Measurements from ENCODE around the gene RBPJ.
A peak's percentile ranks its signal among the peaks of the same experiment; 100 is the strongest.

RBPJ gene

GRCh38 chr4:26386386-26386785, 65.6 kb downstream of the RBPJ start:
- Histone ChIP-seq H3K4me1 (ENCODE audit: control insufficient read depth, insufficient read depth, low read depth, low read length) (no peaks in the 10 kb centered on the region), H2BK12ac (ENCODE audit: low read length in 2 of 2) (no peak overlapping the region), H2AFZ (ENCODE audit: low read depth, low read length) (no peak overlapping the region), H2BK5ac (ENCODE audit: low read depth, low read length, poor library complexity, severe bottlenecking) (no peak overlapping the region), H3K4me2 (ENCODE audit: low read length, poor library complexity, severe bottlenecking) (no peak overlapping the region), H3K9ac (ENCODE audit: low read length) (peak overlapping the region; percentile 6), H4K91ac (ENCODE audit: low read length) (no peak overlapping the region), H3K14ac (ENCODE audit: low read length in 2 of 2) (no peak overlapping the region), H3K4me3 (ENCODE audit: insufficient read depth in 1 of 2, low read depth in 1 of 2, low read length in 2 of 2) (no peak overlapping the region), H2BK15ac (ENCODE audit: low read depth, poor library complexity, severe bottlenecking) (no peak overlapping the region), H3K79me1 (replicated peaks; ENCODE audit: low read length, poor library complexity, severe bottlenecking) (peaks cover 8% of the 10 kb centered on the region), H3K18ac (ENCODE audit: low read depth in 1 of 2, low read length in 2 of 2) (no peak overlapping the region), H3K27ac (ENCODE audit: low read length, poor library complexity, severe bottlenecking) (no peak overlapping the region), H3K36me3 (ENCODE audit: control insufficient read depth in 1 of 2, insufficient read depth in 2 of 2, low read depth in 1 of 2, low read length in 2 of 2) (peaks cover 4 to 84% of the 10 kb centered on the region in 2 experiments), H2AK5ac (ENCODE audit: low read length, severe bottlenecking) (no peak overlapping the region), H4K8ac (ENCODE audit: low read length) (no peak overlapping the region), H3K23ac (ENCODE audit: low read length in 2 of 2) (no peak overlapping the region), H3K9me3 (ENCODE audit: control insufficient read depth, low read length) (no peaks in the 10 kb centered on the region), H3K27me3 (ENCODE audit: control insufficient read depth in 1 of 2, insufficient read depth in 1 of 2, low read length in 2 of 2) (no peaks in the 10 kb centered on the region), H3K4ac (ENCODE audit: low read depth in 1 of 2, low read length in 2 of 2) (no peak overlapping the region), H2BK120ac (ENCODE audit: low read depth, low read length) (no peak overlapping the region)
- DNase-seq, result no peak
- 100% methylated on average over 1 of the region's 2 CpGs for WGBS

DNA sequence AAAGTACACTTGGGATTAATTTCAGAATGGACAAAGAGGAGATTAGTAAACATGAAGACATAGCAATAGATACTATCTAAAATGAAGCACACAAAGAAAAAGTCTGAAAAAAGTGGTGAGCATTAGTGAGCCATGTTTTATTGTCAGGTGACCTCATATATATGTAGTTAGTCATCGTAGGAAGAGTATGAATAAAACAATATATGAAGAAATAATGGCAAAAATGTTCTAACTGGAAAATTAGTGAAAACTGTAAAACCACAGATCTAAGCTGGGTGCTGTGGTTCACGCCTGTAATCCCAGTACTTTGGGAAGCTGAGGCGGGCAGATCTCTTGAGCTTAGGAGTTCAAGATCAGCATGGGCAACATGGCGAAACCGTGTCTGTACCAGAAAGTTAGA, 67.9 kb downstream of the RBPJ start:
- Histone ChIP-seq H2BK15ac (ENCODE audit: low read depth, poor library complexity, severe bottlenecking) (no peak overlapping the region), H2BK120ac (ENCODE audit: low read depth, low read length) (no peak overlapping the region), H3K4me1 (ENCODE audit: control insufficient read depth, insufficient read depth, low read depth, low read length) (no peaks in the 10 kb centered on the region), H2AK5ac (ENCODE audit: low read length, severe bottlenecking) (no peak overlapping the region), H3K9ac (ENCODE audit: low read length) (no peak overlapping the region), H3K23ac (ENCODE audit: low read length in 2 of 2) (no peak overlapping the region), H3K79me1 (replicated peaks; ENCODE audit: low read length, poor library complexity, severe bottlenecking) (peaks cover 11% of the 10 kb centered on the region), H3K27ac (ENCODE audit: low read length, poor library complexity, severe bottlenecking) (no peak overlapping the region), H2BK12ac (ENCODE audit: low read length in 2 of 2) (no peak overlapping the region), H3K4me3 (ENCODE audit: insufficient read depth in 1 of 2, low read depth in 1 of 2, low read length in 2 of 2) (no peak overlapping the region), H4K8ac (ENCODE audit: low read length) (no peak overlapping the region), H3K4me2 (ENCODE audit: low read length, poor library complexity, severe bottlenecking) (no peak overlapping the region), H3K14ac (ENCODE audit: low read length in 2 of 2) (no peak overlapping the region), H3K36me3 (ENCODE audit: control insufficient read depth in 1 of 2, insufficient read depth in 2 of 2, low read depth in 1 of 2, low read length in 2 of 2) (peaks cover 6 to 93% of the 10 kb centered on the region in 2 experiments), H3K9me3 (ENCODE audit: control insufficient read depth, low read length) (no peaks in the 10 kb centered on the region), H3K27me3 (ENCODE audit: control insufficient read depth in 1 of 2, insufficient read depth in 1 of 2, low read length in 2 of 2) (no peaks in the 10 kb centered on the region), H4K91ac (ENCODE audit: low read length) (no peak overlapping the region), H3K18ac (ENCODE audit: low read depth in 1 of 2, low read length in 2 of 2) (no peak overlapping the region), H2BK5ac (ENCODE audit: low read depth, low read length, poor library complexity, severe bottlenecking) (no peak overlapping the region), H3K4ac (ENCODE audit: low read depth in 1 of 2, low read length in 2 of 2) (no peak overlapping the region), H2AFZ (ENCODE audit: low read depth, low read length) (no peak overlapping the region)
- no peak for DNase-seq
- WGBS, result over 99% methylated on average over 5 of the region's 5 CpGs

DNA sequence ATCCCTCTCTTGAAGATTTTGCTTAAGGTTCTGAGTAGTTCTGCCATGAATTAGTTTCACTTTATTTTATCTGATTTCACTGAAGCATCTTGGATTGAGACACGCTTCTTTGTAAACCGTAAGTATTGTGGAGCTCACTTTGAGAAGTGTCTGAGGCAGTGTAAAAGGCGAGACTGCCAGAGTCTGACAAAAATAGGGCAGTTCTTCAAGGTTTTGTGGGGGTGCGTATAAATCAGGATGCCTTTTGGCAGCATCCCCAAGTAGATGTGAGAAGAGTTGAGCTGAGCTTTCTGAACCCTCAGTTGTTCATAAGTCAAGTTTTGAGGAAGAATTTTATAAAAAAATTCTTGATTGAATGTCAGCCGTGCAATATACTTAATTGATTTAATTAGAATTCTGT, 76.3 kb downstream of the RBPJ start:
- WGBS, result 99% methylated on average over 4 of the region's 5 CpGs
- H2BK15ac ChIP-seq (ENCODE audit: low read depth, poor library complexity, severe bottlenecking), result no peak overlapping the region

DNA sequence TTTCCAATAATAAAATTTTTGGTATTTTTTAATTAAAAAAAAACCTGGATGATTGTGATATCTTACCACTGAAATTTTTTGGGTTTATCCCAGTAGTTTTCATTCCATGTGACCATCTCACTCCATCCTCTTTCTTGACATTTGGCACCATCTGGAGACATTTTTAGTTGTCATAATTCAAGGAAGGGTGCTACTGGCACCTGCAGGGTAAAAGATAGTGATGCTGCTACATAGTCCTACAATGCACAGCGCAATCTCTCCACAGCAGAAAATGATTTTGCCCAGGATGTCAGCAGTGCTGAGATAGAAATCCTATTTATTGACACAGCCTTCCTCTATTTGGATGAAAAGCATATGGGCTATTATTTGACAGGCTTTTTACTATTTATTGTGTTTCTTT, 79.3 kb downstream of the RBPJ start:
- no peak overlapping the region for H2BK120ac ChIP-seq (ENCODE audit: low read depth, low read length)
- 100% methylated on average over 1 of the region's 1 CpG for WGBS
- H3K23ac ChIP-seq (ENCODE audit: low read length in 2 of 2), result no peak overlapping the region
- peaks cover 0 to 91% of the 10 kb centered on the region in 2 experiments for H3K36me3 ChIP-seq (ENCODE audit: control insufficient read depth in 1 of 2, insufficient read depth in 2 of 2, low read depth in 1 of 2, low read length in 2 of 2)
- DNase-seq, result no peak
- H3K9ac ChIP-seq (ENCODE audit: low read length), result no peak overlapping the region
- peaks cover 3% of the 10 kb centered on the region for H3K9me3 ChIP-seq (ENCODE audit: control insufficient read depth, low read length)
- H3K27me3 ChIP-seq (ENCODE audit: control insufficient read depth in 1 of 2, insufficient read depth in 1 of 2, low read length in 2 of 2), result no peaks in the 10 kb centered on the region
- H2BK12ac ChIP-seq (ENCODE audit: low read length in 2 of 2), result no peak overlapping the region
- peaks cover 17% of the 10 kb centered on the region for H3K79me1 ChIP-seq (replicated peaks; ENCODE audit: low read length, poor library complexity, severe bottlenecking)
- H2AK5ac ChIP-seq (ENCODE audit: low read length, severe bottlenecking), result no peak overlapping the region
- H2AFZ ChIP-seq (ENCODE audit: low read depth, low read length), result no peak overlapping the region
- no peak overlapping the region for H3K4me2 ChIP-seq (ENCODE audit: low read length, poor library complexity, severe bottlenecking)
- H3K27ac ChIP-seq (ENCODE audit: low read length, poor library complexity, severe bottlenecking), result no peak overlapping the region
- H2BK5ac ChIP-seq (ENCODE audit: low read depth, low read length, poor library complexity, severe bottlenecking), result no peak overlapping the region
- no peak overlapping the region for H3K4me3 ChIP-seq (ENCODE audit: insufficient read depth in 1 of 2, low read depth in 1 of 2, low read length in 2 of 2)
- H2BK15ac ChIP-seq (ENCODE audit: low read depth, poor library complexity, severe bottlenecking), result no peak overlapping the region
- no peak overlapping the region for H4K8ac ChIP-seq (ENCODE audit: low read length)
- no peak overlapping the region for H3K18ac ChIP-seq (ENCODE audit: low read depth in 1 of 2, low read length in 2 of 2)
- no peaks in the 10 kb centered on the region for H3K4me1 ChIP-seq (ENCODE audit: control insufficient read depth, insufficient read depth, low read depth, low read length)
- no peak overlapping the region for H4K91ac ChIP-seq (ENCODE audit: low read length)
- no peak overlapping the region for H3K4ac ChIP-seq (ENCODE audit: low read depth in 1 of 2, low read length in 2 of 2)
- H3K14ac ChIP-seq (ENCODE audit: low read length in 2 of 2), result no peak overlapping the region

More for the DNA sequence above, 76.3 kb downstream of the RBPJ start:
- Histone ChIP-seq H2AFZ (ENCODE audit: low read depth, low read length) (no peak overlapping the region), H3K36me3 (ENCODE audit: control insufficient read depth in 1 of 2, insufficient read depth in 2 of 2, low read depth in 1 of 2, low read length in 2 of 2) (peaks cover 2 to 91% of the 10 kb centered on the region in 2 experiments), H3K4me1 (ENCODE audit: control insufficient read depth, insufficient read depth, low read depth, low read length) (no peaks in the 10 kb centered on the region), H2AK5ac (ENCODE audit: low read length, severe bottlenecking) (no peak overlapping the region), H3K4ac (ENCODE audit: low read depth in 1 of 2, low read length in 2 of 2) (no peak overlapping the region), H3K14ac (ENCODE audit: low read length in 2 of 2) (no peak overlapping the region), H3K23ac (ENCODE audit: low read length in 2 of 2) (no peak overlapping the region), H3K9ac (ENCODE audit: low read length) (peak overlapping the region; percentile 36), H2BK120ac (ENCODE audit: low read depth, low read length) (no peak overlapping the region), H3K27me3 (ENCODE audit: control insufficient read depth in 1 of 2, insufficient read depth in 1 of 2, low read length in 2 of 2) (no peaks in the 10 kb centered on the region), H3K79me1 (replicated peaks; ENCODE audit: low read length, poor library complexity, severe bottlenecking) (peaks cover 12% of the 10 kb centered on the region), H3K27ac (ENCODE audit: low read length, poor library complexity, severe bottlenecking) (no peak overlapping the region), H4K91ac (ENCODE audit: low read length) (no peak overlapping the region), H3K9me3 (ENCODE audit: control insufficient read depth, low read length) (no peaks in the 10 kb centered on the region), H3K4me2 (ENCODE audit: low read length, poor library complexity, severe bottlenecking) (no peak overlapping the region), H3K18ac (ENCODE audit: low read depth in 1 of 2, low read length in 2 of 2) (no peak overlapping the region), H4K8ac (ENCODE audit: low read length) (no peak overlapping the region), H2BK5ac (ENCODE audit: low read depth, low read length, poor library complexity, severe bottlenecking) (no peak overlapping the region), H3K4me3 (ENCODE audit: insufficient read depth in 1 of 2, low read depth in 1 of 2, low read length in 2 of 2) (peak overlapping the region in 1 of 2 experiments; percentile 12), H2BK12ac (ENCODE audit: low read length in 2 of 2) (no peak overlapping the region)
- DNase-seq, result no peak
